HepG2 (cell line): ENCODE measurements around the gene SERPINA3. TPM values are rescaled to one million over a fixed set of nuclear protein-coding genes. Genes with fewer than 3 reads are reported as not detected.
A peak's percentile ranks its signal among the peaks of the same experiment; 100 is the strongest.

Experiments
- ARHGAP35 ChIP-seq: sonication (generic); formaldehyde crosslinking; IDR thresholded peaks from 2 replicates; pipeline ENCODE4 v1.9.0; 2022; ENCODE audit warnings: mild to moderate bottlenecking, inconsistent platforms, moderate library complexity, missing genetic modification reagents, borderline replicate concordance
- FLYWCH1 ChIP-seq: sonication (generic); formaldehyde crosslinking; IDR thresholded peaks from 2 replicates; pipeline ENCODE4 v1.8.1; 2023; ENCODE audit warnings: mild to moderate bottlenecking, missing genetic modification reagents
- FOXM1 ChIP-seq: sonication (generic); formaldehyde crosslinking; IDR thresholded peaks from 2 replicates; pipeline ENCODE4 v1.5.0; 2020; ENCODE audit warnings: missing genetic modification reagents
- GATAD1 ChIP-seq: IDR thresholded peaks from 2 replicates; pipeline ENCODE4 v1.6.1; 2016; ENCODE audit warnings: missing genetic modification reagents, missing compliant biosample characterization
- HOMEZ ChIP-seq: IDR thresholded peaks from 2 replicates; pipeline ENCODE4 v1.6.1; 2016; ENCODE audit warnings: low read depth
- MIXL1 ChIP-seq: IDR thresholded peaks from 2 replicates; pipeline ENCODE4 v1.6.1; 2016
- NFATC3 ChIP-seq: sonication (generic); formaldehyde crosslinking; IDR thresholded peaks from 2 replicates; pipeline ENCODE4 v1.5.1; 2020; ENCODE audit warnings: mild to moderate bottlenecking, missing genetic modification reagents
- NR2F6 ChIP-seq, 2 experiments: IDR thresholded peaks; 2 replicates each; pipeline ENCODE4 v1.6.1; 2016; ENCODE audit warnings: antibody characterized with exemption in 1 of 2, mild to moderate bottlenecking in 1 of 2
- PITX1 ChIP-seq: sonication (generic); formaldehyde crosslinking; IDR thresholded peaks from 2 replicates; pipeline ENCODE4 v1.5.1; 2020; ENCODE audit warnings: mild to moderate bottlenecking, missing genetic modification reagents
- PPARG ChIP-seq: conservative IDR thresholded peaks from 2 replicates; pipeline ENCODE4 v1.6.1; 2016; ENCODE audit warnings: missing biosample characterization, missing genetic modification reagents
- RXRA ChIP-seq: sonication (generic); formaldehyde crosslinking; IDR thresholded peaks from 2 replicates; pipeline ENCODE4 v1.5.1; 2020; ENCODE audit warnings: missing genetic modification reagents
- SIN3A ChIP-seq: IDR thresholded peaks from 2 replicates; pipeline ENCODE4 v1.6.1; 2011; ENCODE audit warnings: low read depth, mild to moderate bottlenecking, control low read depth, low read length, borderline replicate concordance
- SNAPC2 ChIP-seq: sonication (generic); formaldehyde crosslinking; IDR thresholded peaks from 2 replicates; pipeline ENCODE4 v1.8.1; 2022; ENCODE audit warnings: mild to moderate bottlenecking, missing genetic modification reagents
- STAG1 ChIP-seq: sonication (generic); formaldehyde crosslinking; IDR thresholded peaks from 2 replicates; pipeline ENCODE4 v1.4.0; 2020; ENCODE audit warnings: missing genetic modification reagents
- THYN1 ChIP-seq: sonication (generic); formaldehyde crosslinking; IDR thresholded peaks from 2 replicates; pipeline ENCODE4 v1.8.1; 2023; ENCODE audit warnings: low read depth, mild to moderate bottlenecking, moderate library complexity, missing genetic modification reagents, borderline replicate concordance
- ZBTB46 ChIP-seq: sonication (generic); formaldehyde crosslinking; IDR thresholded peaks from 2 replicates; pipeline ENCODE4 v1.4.0; 2020; ENCODE audit warnings: mild to moderate bottlenecking, missing genetic modification reagents, borderline replicate concordance
- ZBTB8A ChIP-seq: sonication (generic); formaldehyde crosslinking; IDR thresholded peaks from 2 replicates; pipeline ENCODE4 v1.4.0; 2020; ENCODE audit warnings: mild to moderate bottlenecking, low read depth, missing genetic modification reagents, borderline replicate concordance
- ZNF354B ChIP-seq: sonication (generic); formaldehyde crosslinking; IDR thresholded peaks from 2 replicates; pipeline ENCODE4 v1.8.0; 2022; ENCODE audit warnings: mild to moderate bottlenecking, missing genetic modification reagents
- ZNF503 ChIP-seq: sonication (generic); formaldehyde crosslinking; IDR thresholded peaks from 2 replicates; pipeline ENCODE4 v1.4.0; 2020; ENCODE audit warnings: missing genetic modification reagents
- ZNF589 ChIP-seq: sonication (generic); formaldehyde crosslinking; conservative IDR thresholded peaks from 2 replicates; pipeline ENCODE4 v1.8.0; 2022; ENCODE audit warnings: mild to moderate bottlenecking, moderate library complexity, missing genetic modification reagents
- ZNF614 ChIP-seq: IDR thresholded peaks from 2 replicates; pipeline ENCODE4 v1.6.1; 2018; ENCODE audit warnings: missing biosample characterization, missing genetic modification reagents, inconsistent platforms, borderline replicate concordance
- polyA plus RNA-seq, 8 experiments: library from polyadenylated mRNA; depleted of rRNA in 3 of 8; stranded (reverse) in 7 of 8; unstranded in 1 of 8; fragments of >200 nt; fragmentation: Illumina TruSeq in 4 of 8; extraction: Trizol in 4 of 8; gene quantifications; 2 replicates each; pipeline versions ENCODE4 v1.2.1 to v1.2.3, GENCODE V29; 2011 to 2016; ENCODE audit warnings: low read depth in 4 of 8, missing spikeins in 1 of 8, mixed read lengths in 1 of 8; ENCODE audit not compliant: insufficient read depth in 1 of 8
- total RNA-seq, 5 experiments: library from RNA; depleted of rRNA; stranded (reverse); fragments of >200 nt; fragmentation: Illumina TruSeq; extraction: Trizol; gene quantifications; 2 replicates each; pipeline ENCODE4 v1.2.3, GENCODE V29; 2016; ENCODE audit warnings: low read depth in 1 of 5

Gene SERPINA3
- total and polyA plus RNA-seq, 2 of the 13 experiments (the other 11 are each of a cell fraction or from before 2014, with no cell fraction given): 825 to 2,200 TPM

GRCh38 chr14:94598816-94599655, 13.2 kb upstream of the SERPINA3 start (continued):
- TF ChIP-seq ZBTB46 (CRISPR knock-in tag): no peak
- TF ChIP-seq PPARG (CRISPR knock-in tag): peak; percentile 89
- TF ChIP-seq SNAPC2: peak; percentile 48; the same call in 1 of the 2 replicates
- no peak; the same call in 1 of the 2 replicates for TF ChIP-seq ARHGAP35 (CRISPR knock-in tag)
- TF ChIP-seq ZNF503 (CRISPR knock-in tag): peak; percentile 95; the same call in 1 of the 2 replicates
- TF ChIP-seq NR2F6 (IDR thresholded peaks at IDR 0.05): peak; percentile 98
- peak; percentile 96 for TF ChIP-seq NR2F6 (CRISPR knock-in tag; IDR thresholded peaks at IDR 0.05)
- TF ChIP-seq MIXL1 (CRISPR knock-in tag): peak; percentile 82
- TF ChIP-seq SIN3A: no peak; the same call in 1 of the 2 replicates
- no peak; the same call in 1 of the 2 replicates for TF ChIP-seq NFATC3 (CRISPR knock-in tag)
- TF ChIP-seq ZNF589 (CRISPR knock-in tag): peak; percentile 56; the same call in 1 of the 2 replicates
- TF ChIP-seq STAG1 (CRISPR knock-in tag): peak; percentile 2
- TF ChIP-seq THYN1 (CRISPR knock-in tag): no peak
- TF ChIP-seq PITX1: peak; percentile 95
- TF ChIP-seq RXRA (CRISPR knock-in tag): peak; percentile 100
- TF ChIP-seq HOMEZ (CRISPR knock-in tag): peak; percentile 78
- TF ChIP-seq GATAD1 (CRISPR knock-in tag): peak; percentile 63
- TF ChIP-seq FLYWCH1: 0 out of 2 replicates have a peak, but pooled peaks have one; percentile 44
- TF ChIP-seq ZNF354B: 0 out of 2 replicates have a peak, but pooled peaks have one; percentile 32
- no peak for TF ChIP-seq FOXM1 (CRISPR knock-in tag)
- 0 out of 2 replicates have a peak, but pooled peaks have one; percentile 42 for TF ChIP-seq ZBTB8A (CRISPR knock-in tag)
- peak; percentile 81 for TF ChIP-seq ZNF614 (CRISPR knock-in tag)
